ENCODE data around the gene F2RL3.

DNA sequence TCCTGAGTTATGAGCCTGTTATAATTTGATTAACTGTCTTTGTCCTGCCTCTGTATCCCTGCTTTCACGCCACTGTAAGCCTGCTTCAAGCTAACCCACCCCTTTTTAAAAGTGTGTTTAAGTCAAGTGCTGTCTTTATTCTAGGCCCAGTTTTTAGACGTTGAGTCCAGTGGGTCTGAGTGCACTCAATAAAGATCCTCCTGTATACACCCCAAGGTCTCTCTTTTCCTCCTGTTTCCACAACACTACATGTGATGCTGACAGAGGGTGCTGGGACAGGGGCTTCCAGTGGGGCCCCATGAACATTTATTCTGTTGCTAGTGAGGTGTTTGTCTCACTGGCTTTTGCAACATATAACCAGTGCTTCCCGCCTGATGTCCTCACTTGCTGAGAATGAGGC, 6.7 kb upstream of the F2RL3 start:
- TF ChIP-seq, protein P1, sequence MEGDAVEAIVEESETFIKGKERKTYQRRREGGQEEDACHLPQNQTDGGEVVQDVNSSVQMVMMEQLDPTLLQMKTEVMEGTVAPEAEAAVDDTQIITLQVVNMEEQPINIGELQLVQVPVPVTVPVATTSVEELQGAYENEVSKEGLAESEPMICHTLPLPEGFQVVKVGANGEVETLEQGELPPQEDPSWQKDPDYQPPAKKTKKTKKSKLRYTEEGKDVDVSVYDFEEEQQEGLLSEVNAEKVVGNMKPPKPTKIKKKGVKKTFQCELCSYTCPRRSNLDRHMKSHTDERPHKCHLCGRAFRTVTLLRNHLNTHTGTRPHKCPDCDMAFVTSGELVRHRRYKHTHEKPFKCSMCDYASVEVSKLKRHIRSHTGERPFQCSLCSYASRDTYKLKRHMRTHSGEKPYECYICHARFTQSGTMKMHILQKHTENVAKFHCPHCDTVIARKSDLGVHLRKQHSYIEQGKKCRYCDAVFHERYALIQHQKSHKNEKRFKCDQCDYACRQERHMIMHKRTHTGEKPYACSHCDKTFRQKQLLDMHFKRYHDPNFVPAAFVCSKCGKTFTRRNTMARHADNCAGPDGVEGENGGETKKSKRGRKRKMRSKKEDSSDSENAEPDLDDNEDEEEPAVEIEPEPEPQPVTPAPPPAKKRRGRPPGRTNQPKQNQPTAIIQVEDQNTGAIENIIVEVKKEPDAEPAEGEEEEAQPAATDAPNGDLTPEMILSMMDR (IDR thresholded peaks at IDR 0.05): no peak
- TF ChIP-seq POLR2A (IDR thresholded peaks at IDR 0.05): no peak
